ENCODE measurements around the gene CANT1. TPM values are rescaled to one million over a fixed set of nuclear protein-coding genes. Genes with fewer than 3 reads are reported as not detected.
A peak's percentile ranks its signal among the peaks of the same experiment; 100 is the strongest.

Gene CANT1
- total and polyA plus RNA-seq, 9 of the 15 experiments (the other 6 are each of a cell fraction or from before 2014, with no cell fraction given), result 2.7 to 66.4 (median 22.5) TPM

DNA sequence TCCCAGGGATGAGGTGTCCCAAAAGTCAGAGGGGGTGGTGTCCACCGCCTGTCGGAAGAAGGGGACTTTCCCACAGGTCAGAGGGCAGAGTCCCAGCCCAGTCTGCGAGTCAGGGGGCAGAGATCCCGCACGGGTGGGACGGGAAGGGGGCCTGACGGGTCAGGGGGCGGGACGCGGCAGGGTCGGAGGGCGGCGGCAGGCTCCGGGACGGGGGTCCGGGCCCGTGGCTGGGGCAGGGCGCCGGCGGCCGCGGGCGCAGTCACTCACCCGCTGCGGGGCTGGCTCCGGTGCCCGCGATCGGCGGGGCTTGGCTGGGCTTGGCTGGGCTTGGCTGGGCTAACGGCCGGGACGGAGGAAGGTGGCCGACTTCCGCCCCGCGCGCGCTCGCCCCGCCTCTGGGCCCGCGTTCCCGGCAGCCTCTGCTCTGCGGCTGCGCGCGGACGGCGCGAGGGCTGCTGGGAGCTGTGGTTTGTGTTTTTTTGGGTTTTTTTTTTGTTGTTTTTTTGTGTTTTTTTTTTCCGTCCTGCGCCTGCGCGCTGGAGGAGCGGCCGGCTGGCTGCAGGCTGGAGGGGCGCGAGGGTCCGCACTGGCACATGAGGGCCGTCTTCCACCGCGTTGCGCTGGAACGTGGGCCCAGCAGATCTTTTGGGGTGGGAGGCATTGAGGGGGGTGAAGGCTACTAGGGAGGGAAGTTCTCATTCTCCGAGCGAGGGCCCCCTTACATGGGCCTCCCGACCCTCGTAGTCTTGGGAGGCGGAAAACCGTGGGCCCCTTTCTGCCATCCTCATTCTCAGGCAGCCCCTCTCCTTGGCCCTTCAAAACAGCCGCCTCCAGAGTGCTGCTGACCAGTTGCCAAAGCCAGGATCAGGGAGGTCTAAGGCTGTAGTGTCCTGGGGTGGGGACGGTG is at the start of gene CANT1 (continued):
- TF ChIP-seq, protein P1, sequence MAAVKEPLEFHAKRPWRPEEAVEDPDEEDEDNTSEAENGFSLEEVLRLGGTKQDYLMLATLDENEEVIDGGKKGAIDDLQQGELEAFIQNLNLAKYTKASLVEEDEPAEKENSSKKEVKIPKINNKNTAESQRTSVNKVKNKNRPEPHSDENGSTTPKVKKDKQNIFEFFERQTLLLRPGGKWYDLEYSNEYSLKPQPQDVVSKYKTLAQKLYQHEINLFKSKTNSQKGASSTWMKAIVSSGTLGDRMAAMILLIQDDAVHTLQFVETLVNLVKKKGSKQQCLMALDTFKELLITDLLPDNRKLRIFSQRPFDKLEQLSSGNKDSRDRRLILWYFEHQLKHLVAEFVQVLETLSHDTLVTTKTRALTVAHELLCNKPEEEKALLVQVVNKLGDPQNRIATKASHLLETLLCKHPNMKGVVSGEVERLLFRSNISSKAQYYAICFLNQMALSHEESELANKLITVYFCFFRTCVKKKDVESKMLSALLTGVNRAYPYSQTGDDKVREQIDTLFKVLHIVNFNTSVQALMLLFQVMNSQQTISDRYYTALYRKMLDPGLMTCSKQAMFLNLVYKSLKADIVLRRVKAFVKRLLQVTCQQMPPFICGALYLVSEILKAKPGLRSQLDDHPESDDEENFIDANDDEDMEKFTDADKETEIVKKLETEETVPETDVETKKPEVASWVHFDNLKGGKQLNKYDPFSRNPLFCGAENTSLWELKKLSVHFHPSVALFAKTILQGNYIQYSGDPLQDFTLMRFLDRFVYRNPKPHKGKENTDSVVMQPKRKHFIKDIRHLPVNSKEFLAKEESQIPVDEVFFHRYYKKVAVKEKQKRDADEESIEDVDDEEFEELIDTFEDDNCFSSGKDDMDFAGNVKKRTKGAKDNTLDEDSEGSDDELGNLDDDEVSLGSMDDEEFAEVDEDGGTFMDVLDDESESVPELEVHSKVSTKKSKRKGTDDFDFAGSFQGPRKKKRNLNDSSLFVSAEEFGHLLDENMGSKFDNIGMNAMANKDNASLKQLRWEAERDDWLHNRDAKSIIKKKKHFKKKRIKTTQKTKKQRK (IDR thresholded peaks at IDR 0.05; ENCODE audit: borderline replicate concordance, low read depth, low read length), result no peak
- TF ChIP-seq MAFG (tag; conservative IDR thresholded peaks at IDR 0.05) (no peak), RB1 (IDR thresholded peaks at IDR 0.05; ENCODE audit: low read depth) (peak; percentile 75), NFIC (IDR thresholded peaks at IDR 0.05) (no peak), ZNF583 (CRISPR knock-in tag; IDR thresholded peaks at IDR 0.05) (no peak), NFRKB (IDR thresholded peaks at IDR 0.05; ENCODE audit: low read depth) (no peak), ARNT (IDR thresholded peaks at IDR 0.05) (no peak), POLR2H (tag; IDR thresholded peaks at IDR 0.05; ENCODE audit: low read depth) (peak; percentile 26; the same call in 1 of the 2 replicates), GABPB1 (CRISPR knock-in tag; IDR thresholded peaks at IDR 0.05) (peak; percentile 42; the same call in 1 of the 2 replicates), ZNF146 (CRISPR knock-in tag; IDR thresholded peaks at IDR 0.05; ENCODE audit: unreplicated experiment) (no peak), ZNF57 (CRISPR knock-in tag; IDR thresholded peaks at IDR 0.05) (no peak), CBX3 (IDR thresholded peaks at IDR 0.05; ENCODE audit: borderline replicate concordance in 1 of 2, low read length in 2 of 2) (no peak), ZNF124 (CRISPR knock-in tag; IDR thresholded peaks at IDR 0.05) (no peak), AFF4 (CRISPR knock-in tag; IDR thresholded peaks at IDR 0.05) (no peak), ELF1 (tag; IDR thresholded peaks at IDR 0.05) (peak; percentile 92), HMGXB4 (CRISPR knock-in tag; IDR thresholded peaks at IDR 0.05) (no peak), ELF2 (CRISPR knock-in tag; IDR thresholded peaks at IDR 0.05) (peak; percentile 47; the same call in 1 of the 2 replicates)
